ENCODE measurements around the gene RALGAPA2. TPM values are rescaled to one million over a fixed set of nuclear protein-coding genes. Genes with fewer than 3 reads are reported as not detected.

The RALGAPA2 gene
- total and polyA plus RNA-seq, 2 of the 13 experiments (the other 11 are each of a cell fraction or from before 2014, with no cell fraction given) = 13.8 to 17.7 TPM

DNA sequence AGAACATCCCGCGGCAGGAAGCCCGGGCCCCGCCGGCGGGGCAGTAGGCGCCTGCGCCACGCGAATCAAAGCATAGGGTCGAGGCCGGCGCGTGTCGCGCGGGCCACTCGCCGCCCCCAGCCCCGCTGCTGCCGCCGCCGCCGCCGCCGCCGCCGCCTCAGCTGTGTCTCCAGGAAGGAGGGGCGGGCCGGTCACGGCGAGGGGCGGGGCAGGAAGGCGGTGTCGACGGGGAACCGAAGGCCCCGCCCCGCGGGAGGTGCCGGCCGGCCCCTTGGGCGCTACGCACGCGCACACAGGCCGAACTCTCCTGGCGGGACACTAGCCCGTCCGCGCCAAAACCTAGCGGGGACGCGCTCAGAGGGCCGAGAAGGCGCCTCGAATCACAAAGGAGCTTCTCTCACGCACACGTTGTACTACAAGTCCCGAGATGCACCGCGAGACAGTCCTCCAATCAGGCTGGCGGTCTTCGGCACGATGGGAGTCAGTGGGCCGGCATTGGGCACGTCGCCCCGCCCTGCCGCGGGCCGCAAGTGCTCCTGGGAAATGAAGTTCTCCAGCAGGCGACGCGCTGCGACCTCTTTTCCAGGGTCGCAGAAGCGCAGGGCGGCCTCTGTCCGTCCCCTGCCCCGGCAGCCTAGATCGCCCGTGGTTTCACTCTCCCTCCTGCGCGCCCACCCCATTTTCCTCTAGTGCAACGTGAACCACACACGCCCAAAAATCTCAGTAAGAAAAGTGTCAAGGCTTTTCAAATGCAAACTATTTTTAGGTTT is at the start of gene RALGAPA2 (continued):
- TF ChIP-seq KDM5A (IDR thresholded peaks at IDR 0.05; ENCODE audit: borderline replicate concordance, low read length) (peak; percentile 71; the same call in 1 of the 2 replicates), ZNF678 (CRISPR knock-in tag; IDR thresholded peaks at IDR 0.05) (peak; percentile 75), KDM5B (CRISPR knock-in tag; IDR thresholded peaks at IDR 0.05; ENCODE audit: borderline replicate concordance) (peak; percentile 95), NFE2L1 (CRISPR knock-in tag; IDR thresholded peaks at IDR 0.05; ENCODE audit: borderline replicate concordance) (no peak), RXRA (CRISPR knock-in tag; IDR thresholded peaks at IDR 0.05) (peak; percentile 93), DR1 (CRISPR knock-in tag; IDR thresholded peaks at IDR 0.05) (no peak)
- TF ChIP-seq, protein P1, sequence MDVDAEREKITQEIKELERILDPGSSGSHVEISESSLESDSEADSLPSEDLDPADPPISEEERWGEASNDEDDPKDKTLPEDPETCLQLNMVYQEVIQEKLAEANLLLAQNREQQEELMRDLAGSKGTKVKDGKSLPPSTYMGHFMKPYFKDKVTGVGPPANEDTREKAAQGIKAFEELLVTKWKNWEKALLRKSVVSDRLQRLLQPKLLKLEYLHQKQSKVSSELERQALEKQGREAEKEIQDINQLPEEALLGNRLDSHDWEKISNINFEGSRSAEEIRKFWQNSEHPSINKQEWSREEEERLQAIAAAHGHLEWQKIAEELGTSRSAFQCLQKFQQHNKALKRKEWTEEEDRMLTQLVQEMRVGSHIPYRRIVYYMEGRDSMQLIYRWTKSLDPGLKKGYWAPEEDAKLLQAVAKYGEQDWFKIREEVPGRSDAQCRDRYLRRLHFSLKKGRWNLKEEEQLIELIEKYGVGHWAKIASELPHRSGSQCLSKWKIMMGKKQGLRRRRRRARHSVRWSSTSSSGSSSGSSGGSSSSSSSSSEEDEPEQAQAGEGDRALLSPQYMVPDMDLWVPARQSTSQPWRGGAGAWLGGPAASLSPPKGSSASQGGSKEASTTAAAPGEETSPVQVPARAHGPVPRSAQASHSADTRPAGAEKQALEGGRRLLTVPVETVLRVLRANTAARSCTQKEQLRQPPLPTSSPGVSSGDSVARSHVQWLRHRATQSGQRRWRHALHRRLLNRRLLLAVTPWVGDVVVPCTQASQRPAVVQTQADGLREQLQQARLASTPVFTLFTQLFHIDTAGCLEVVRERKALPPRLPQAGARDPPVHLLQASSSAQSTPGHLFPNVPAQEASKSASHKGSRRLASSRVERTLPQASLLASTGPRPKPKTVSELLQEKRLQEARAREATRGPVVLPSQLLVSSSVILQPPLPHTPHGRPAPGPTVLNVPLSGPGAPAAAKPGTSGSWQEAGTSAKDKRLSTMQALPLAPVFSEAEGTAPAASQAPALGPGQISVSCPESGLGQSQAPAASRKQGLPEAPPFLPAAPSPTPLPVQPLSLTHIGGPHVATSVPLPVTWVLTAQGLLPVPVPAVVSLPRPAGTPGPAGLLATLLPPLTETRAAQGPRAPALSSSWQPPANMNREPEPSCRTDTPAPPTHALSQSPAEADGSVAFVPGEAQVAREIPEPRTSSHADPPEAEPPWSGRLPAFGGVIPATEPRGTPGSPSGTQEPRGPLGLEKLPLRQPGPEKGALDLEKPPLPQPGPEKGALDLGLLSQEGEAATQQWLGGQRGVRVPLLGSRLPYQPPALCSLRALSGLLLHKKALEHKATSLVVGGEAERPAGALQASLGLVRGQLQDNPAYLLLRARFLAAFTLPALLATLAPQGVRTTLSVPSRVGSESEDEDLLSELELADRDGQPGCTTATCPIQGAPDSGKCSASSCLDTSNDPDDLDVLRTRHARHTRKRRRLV (CRISPR knock-in tag; IDR thresholded peaks at IDR 0.05) = 0 out of 2 replicates have a peak, but pooled peaks have one; percentile 89
- TF ChIP-seq, protein P2, sequence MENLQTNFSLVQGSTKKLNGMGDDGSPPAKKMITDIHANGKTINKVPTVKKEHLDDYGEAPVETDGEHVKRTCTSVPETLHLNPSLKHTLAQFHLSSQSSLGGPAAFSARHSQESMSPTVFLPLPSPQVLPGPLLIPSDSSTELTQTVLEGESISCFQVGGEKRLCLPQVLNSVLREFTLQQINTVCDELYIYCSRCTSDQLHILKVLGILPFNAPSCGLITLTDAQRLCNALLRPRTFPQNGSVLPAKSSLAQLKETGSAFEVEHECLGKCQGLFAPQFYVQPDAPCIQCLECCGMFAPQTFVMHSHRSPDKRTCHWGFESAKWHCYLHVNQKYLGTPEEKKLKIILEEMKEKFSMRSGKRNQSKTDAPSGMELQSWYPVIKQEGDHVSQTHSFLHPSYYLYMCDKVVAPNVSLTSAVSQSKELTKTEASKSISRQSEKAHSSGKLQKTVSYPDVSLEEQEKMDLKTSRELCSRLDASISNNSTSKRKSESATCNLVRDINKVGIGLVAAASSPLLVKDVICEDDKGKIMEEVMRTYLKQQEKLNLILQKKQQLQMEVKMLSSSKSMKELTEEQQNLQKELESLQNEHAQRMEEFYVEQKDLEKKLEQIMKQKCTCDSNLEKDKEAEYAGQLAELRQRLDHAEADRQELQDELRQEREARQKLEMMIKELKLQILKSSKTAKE (CRISPR knock-in tag; IDR thresholded peaks at IDR 0.05; ENCODE audit: borderline replicate concordance) = no peak
- TF ChIP-seq, protein P3, sequence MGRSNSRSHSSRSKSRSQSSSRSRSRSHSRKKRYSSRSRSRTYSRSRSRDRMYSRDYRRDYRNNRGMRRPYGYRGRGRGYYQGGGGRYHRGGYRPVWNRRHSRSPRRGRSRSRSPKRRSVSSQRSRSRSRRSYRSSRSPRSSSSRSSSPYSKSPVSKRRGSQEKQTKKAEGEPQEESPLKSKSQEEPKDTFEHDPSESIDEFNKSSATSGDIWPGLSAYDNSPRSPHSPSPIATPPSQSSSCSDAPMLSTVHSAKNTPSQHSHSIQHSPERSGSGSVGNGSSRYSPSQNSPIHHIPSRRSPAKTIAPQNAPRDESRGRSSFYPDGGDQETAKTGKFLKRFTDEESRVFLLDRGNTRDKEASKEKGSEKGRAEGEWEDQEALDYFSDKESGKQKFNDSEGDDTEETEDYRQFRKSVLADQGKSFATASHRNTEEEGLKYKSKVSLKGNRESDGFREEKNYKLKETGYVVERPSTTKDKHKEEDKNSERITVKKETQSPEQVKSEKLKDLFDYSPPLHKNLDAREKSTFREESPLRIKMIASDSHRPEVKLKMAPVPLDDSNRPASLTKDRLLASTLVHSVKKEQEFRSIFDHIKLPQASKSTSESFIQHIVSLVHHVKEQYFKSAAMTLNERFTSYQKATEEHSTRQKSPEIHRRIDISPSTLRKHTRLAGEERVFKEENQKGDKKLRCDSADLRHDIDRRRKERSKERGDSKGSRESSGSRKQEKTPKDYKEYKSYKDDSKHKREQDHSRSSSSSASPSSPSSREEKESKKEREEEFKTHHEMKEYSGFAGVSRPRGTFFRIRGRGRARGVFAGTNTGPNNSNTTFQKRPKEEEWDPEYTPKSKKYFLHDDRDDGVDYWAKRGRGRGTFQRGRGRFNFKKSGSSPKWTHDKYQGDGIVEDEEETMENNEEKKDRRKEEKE (IDR thresholded peaks at IDR 0.05) = no peak
- TF ChIP-seq, protein P4, sequence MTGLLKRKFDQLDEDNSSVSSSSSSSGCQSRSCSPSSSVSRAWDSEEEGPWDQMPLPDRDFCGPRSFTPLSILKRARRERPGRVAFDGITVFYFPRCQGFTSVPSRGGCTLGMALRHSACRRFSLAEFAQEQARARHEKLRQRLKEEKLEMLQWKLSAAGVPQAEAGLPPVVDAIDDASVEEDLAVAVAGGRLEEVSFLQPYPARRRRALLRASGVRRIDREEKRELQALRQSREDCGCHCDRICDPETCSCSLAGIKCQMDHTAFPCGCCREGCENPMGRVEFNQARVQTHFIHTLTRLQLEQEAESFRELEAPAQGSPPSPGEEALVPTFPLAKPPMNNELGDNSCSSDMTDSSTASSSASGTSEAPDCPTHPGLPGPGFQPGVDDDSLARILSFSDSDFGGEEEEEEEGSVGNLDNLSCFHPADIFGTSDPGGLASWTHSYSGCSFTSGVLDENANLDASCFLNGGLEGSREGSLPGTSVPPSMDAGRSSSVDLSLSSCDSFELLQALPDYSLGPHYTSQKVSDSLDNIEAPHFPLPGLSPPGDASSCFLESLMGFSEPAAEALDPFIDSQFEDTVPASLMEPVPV (CRISPR knock-in tag; IDR thresholded peaks at IDR 0.05) = no peak
- TF ChIP-seq, protein P5, sequence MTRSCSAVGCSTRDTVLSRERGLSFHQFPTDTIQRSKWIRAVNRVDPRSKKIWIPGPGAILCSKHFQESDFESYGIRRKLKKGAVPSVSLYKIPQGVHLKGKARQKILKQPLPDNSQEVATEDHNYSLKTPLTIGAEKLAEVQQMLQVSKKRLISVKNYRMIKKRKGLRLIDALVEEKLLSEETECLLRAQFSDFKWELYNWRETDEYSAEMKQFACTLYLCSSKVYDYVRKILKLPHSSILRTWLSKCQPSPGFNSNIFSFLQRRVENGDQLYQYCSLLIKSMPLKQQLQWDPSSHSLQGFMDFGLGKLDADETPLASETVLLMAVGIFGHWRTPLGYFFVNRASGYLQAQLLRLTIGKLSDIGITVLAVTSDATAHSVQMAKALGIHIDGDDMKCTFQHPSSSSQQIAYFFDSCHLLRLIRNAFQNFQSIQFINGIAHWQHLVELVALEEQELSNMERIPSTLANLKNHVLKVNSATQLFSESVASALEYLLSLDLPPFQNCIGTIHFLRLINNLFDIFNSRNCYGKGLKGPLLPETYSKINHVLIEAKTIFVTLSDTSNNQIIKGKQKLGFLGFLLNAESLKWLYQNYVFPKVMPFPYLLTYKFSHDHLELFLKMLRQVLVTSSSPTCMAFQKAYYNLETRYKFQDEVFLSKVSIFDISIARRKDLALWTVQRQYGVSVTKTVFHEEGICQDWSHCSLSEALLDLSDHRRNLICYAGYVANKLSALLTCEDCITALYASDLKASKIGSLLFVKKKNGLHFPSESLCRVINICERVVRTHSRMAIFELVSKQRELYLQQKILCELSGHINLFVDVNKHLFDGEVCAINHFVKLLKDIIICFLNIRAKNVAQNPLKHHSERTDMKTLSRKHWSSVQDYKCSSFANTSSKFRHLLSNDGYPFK (CRISPR knock-in tag; IDR thresholded peaks at IDR 0.05; ENCODE audit: borderline replicate concordance) = peak; percentile 93

Measured in HepG2 (cell line).